SK-N-DZ (cell line): ENCODE data around the gene ADIPOR1.
"Not testable (repeated sequence)": the region's sequence is repeated elsewhere in the genome, so short reads cannot be mapped to it uniquely, and the experiment has no call there.

Experiments
- DNase-seq: peaks from one replicate; pipeline ENCODE4 v3.0.0-alpha.2; 2015; ENCODE audit warnings: low spot score
- small RNA-seq, 2 experiments: library from RNA; depleted of rRNA; stranded (forward); fragments of <200 nt; gene quantifications; one replicate each; pipeline ENCODE3, GENCODE V24; 2014

Gene ADIPOR1

DNA sequence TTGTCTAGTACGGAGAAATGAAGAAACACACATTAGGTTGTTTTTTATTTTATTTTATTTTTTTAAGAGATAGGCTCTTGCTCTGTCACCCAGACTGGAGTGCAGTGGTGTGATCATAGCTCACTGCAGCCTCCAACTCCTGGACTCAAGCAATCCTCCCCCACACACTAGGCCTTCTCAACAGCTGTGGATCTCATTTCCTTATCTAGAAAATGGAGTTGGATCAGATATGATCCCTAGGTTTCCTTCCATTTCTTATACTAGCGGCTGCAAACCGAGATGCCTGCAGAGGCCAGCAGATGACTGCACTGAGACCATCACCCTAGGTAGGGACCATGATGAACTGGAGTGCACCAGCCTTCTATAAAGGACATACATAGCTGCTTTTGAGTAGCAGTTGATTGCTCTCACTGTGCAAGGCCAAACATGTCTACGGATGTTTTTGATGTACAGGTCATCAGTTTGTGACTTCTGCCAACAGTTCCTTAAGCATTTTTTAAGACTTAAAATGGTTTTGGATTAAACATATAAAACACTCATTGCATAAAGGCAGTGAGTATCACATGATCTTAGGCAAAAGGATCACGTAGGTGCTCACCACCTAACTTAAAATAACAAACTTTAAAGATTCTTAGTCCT, 19.7 kb downstream of the ADIPOR1 start:
- no peak for DNase-seq

GRCh38 chr1:202936409-202936808, 21.7 kb downstream of the ADIPOR1 start:
- DNase-seq: not testable (repeated sequence)

DNA sequence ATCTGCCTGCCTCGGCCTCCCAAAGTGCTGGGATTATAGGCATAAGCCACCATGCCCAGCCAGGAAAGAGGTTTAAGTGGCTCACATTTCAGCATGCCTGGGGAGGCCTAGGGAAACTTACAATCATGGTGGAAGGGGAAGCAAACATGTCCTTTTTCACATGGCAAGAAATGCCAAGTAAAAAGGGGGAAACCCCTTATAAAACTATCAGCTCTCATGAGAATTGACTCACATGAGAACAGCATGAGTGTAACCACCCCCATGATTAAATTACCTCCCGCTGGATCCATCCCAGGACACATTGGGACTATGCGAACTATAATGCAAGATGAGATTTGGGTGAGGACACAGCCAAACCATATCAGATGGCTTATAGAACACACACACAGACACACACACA, 22.3 kb downstream of the ADIPOR1 start:
- no peak for DNase-seq

DNA sequence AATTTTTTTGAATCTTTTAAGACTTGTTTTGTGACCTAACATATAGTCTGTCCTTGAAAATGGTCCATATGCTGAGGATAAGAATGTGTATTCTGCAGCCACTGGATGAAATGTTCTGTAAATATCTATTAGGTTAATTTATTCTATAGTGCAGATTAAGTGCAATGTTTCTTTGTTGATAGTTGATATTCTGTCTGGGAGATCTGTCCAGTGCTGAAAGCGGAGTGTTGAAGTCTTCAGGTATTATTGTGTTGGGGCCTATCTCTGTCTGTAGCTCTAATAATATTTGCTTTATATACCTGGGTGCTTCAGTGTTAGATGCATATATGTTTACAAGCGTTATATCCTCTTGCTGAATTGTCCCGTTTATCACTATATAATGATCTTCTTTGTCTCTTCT, 23.4 kb downstream of the ADIPOR1 start:
- no peak for DNase-seq

GRCh38 chr1:202932476-202932875, 25.6 kb downstream of the ADIPOR1 start:
- DNase-seq: no peak

DNA sequence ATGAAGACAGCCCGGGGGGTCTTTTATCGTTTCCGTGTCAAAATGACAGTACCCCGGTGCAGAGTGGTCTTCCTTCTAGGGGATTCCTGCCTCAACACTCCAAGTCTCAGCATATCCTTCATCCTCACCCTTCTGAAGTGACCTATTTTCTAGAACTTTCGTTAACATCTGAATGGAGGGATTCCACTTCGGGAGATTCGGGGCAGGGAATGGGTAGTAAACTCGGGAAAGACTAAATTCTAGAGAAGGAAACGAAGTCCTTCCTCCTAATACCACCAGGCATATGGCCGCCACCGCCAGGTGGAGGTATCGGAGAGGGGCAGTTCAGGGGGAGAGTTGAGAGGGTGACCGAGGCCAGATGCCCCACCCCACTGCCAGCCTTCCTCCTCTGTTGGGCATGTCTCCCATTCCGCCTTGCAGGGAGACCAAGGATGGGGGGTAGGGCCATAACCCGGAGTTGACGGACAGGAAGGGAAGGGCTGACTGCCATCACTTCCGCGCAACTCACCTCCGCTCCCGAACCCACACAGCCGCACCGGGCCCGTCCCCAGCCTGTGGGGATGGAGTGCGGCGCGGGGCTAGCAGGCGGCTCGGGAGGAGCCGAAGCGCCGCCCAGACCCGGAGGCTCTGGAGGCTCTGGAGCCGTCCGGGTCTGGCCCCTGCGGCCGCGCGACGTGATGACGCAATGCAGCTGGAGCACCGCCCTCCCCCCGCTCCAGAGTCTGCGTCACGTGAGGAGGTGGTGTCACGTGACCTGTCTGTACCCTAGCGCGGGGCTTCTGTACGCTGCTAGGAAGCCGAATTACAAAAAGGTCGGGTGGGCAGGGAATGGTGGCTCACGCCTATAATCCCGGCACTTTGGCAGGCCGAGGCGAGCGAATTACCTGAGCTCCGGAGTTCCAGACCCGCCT, 31.3 kb downstream of the ADIPOR1 start, which contains the start of gene KLHL12:
Gene KLHL12, minus strand, starts transcription at position 654 of the 911 bp plus-strand sequence. CDS start 2,072 bp downstream, outside the sequence.
- peak; percentile 95 for DNase-seq

GRCh38 chr1:202923533-202923932, 34.6 kb downstream of the ADIPOR1 start:
- no peak for DNase-seq

DNA sequence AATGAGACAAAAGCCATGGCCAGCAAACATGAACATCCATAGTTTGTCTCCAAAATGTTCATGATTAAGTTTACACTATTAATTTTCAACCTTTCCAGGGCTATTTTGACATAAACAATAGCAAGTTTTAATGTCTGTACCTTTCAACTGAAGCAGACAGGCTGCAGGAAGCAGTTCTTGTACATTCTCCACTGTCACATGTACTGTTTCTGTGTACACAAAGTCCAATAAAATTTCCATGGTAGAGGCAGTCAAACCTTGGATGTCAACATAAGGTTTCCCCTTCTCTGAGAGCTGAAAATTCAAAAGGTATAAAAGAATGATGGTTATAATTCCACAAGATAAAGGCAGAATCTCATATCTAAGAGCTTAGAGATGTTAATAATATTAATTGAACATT, 38.5 kb downstream of the ADIPOR1 start:
- no peak for DNase-seq

DNA sequence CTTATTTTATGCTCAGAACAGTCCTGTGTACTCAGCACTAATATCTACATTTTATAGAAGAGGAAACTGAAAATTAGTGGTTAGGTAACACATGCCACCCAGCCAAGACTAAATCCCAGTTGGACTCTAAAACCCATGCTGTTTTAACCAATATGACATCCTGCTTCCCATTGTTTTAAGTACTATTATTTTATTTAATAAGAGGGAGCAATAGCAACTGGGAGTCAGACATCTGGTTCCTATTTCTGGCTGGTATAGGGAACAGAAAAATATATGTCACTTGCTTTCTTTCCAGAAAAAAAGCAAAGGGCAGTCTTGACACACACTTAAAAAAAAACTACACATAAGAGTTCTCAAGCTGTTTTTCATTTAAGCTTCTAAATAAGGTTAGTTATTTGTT, 43.0 kb downstream of the ADIPOR1 start:
- DNase-seq: no peak

DNA sequence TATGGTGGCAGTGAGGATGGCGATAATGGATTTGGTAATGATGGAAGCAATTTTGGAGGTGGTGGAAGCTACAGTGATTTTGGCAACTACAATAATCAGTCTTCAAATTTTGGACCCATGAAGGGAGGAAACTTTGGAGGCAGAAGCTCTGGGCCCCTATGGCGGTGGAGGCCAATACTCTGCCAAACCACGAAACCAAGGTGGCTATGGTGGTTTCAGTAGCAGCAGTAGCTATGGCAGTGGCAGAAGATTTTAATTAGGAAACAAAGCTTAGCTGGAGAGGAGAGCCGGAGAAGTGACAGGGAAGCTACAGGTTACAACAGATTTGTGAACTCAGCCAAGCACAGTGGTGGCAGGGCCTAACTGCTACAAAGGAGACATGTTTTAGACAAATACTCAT, 45.6 kb downstream of the ADIPOR1 start:
- not testable (repeated sequence) for DNase-seq

DNA sequence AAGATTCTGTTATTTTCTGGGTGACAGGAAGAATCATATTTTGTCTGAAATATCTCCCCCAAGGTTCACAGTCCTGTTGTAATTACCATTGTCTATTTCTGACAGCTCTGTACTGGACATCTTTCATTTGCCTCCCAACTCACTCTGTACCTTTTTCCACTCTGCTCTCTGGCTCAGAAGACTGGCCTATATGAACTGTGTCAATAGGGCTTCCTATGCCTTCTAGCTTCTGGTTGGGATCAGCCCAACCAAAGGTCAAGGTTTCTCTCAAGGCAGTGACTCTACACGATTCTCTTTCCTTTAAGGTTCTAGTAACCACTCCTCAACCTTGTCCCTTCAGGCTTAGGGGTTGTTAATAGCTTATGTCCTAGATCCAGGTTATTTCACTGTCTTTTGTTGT, 48.6 kb downstream of the ADIPOR1 start:
- no peak for DNase-seq

- DNase-seq: no peak
Observed at GRCh38 chr1:202908998-202909397, 49.1 kb downstream of the ADIPOR1 start.

GRCh38 chr1:202905331-202905730, 52.8 kb downstream of the ADIPOR1 start:
- no peak for DNase-seq

DNA sequence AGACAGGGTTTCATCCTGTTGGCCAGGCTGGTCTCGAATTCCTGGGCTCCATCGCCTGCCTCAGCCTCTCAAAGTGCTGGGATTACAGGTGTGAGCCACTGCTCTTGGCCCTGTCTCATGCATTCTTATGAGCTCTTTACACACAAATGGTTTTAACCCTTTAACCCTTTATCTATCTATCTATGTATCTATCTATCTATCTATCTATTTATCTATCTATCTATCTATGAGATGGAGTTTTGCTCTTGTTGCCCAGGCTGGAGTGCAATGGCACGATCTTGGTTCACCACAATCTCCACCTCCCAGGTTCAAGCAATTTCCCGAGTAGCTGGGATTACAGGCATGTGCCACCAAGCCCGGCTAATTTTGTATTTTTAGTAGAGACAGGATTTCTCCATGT, 54.3 kb downstream of the ADIPOR1 start:
- DNase-seq: not testable (repeated sequence)

DNA sequence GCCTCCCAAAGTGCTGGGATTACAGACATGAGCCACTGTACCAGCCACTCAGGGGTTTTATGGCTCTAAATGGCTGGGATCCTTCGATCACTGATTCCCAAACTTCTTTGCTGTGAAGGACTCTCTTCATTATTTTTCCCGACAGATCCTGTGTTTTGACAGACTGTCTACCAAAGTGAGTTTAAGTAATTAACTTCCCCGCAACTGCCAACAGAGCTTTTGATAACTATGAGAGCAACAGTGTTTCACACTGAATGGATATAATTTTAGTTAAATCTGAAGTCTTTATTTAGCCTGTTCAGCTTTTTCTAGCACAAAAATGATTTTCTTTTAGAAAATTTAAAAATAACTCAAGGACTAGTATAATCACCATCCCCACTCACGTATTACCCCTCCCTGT, 56.6 kb downstream of the ADIPOR1 start:
- no peak for DNase-seq

- DNase-seq: no peak
Observed at GRCh38 chr1:202892501-202892900, 65.6 kb downstream of the ADIPOR1 start.

Small RNA genes lying within 50 kb of the gene (small RNA-seq; reads per million reads assigned to genes)
- gene RF00019: 0 reads per million in 2 experiments
